ENCODE data around the gene A3GALT2. TPM values are rescaled to one million over a fixed set of nuclear protein-coding genes. Genes with fewer than 3 reads are reported as not detected.

Gene A3GALT2
- total RNA-seq, 2 donors from 2014 or later = not detected

- no peaks in the 10 kb centered on the region for H3K9me3 ChIP-seq
- intact Hi-C loops (cut with DNase I) = loop anchor here (10.0 kb wide), 1 partner anchor 325 kb away; no protein-coding TSS in a partner anchor
- no peaks in the 10 kb centered on the region for H3K36me3 ChIP-seq
- no peak for DNase-seq
- H3K9ac ChIP-seq (ENCODE audit: low read depth in 2 of 2, low read length in 2 of 2) = no peak overlapping the region
- no peak overlapping the region for H3K4me3 ChIP-seq
- H3K27me3 ChIP-seq = no peaks in the 10 kb centered on the region
- H3K4me1 ChIP-seq = no peaks in the 10 kb centered on the region
- H3K27ac ChIP-seq = no peak overlapping the region
- TF ChIP-seq CTCF (IDR thresholded peaks at IDR 0.05) = no peak
Observed at GRCh38 chr1:33289858-33290154, 31.1 kb downstream of the A3GALT2 start.

- no peak overlapping the region for H3K9ac ChIP-seq (ENCODE audit: low read depth in 2 of 2, low read length in 2 of 2)
- no peaks in the 10 kb centered on the region for H3K27me3 ChIP-seq
- intact Hi-C loops (cut with DNase I) = no loop called here
- no peak overlapping the region for H3K27ac ChIP-seq
- DNase-seq = no peak
- no peaks in the 10 kb centered on the region for H3K36me3 ChIP-seq
- TF ChIP-seq CTCF (IDR thresholded peaks at IDR 0.05) = no peak
- H3K4me3 ChIP-seq = no peak overlapping the region
- H3K4me1 ChIP-seq = no peaks in the 10 kb centered on the region
- no peaks in the 10 kb centered on the region for H3K9me3 ChIP-seq
Observed at GRCh38 chr1:33288976-33289857, 31.7 kb downstream of the A3GALT2 start.

- Histone ChIP-seq H3K9ac (ENCODE audit: low read depth in 2 of 2, low read length in 2 of 2) (no peak overlapping the region), H3K4me1 (no peaks in the 10 kb centered on the region), H3K27ac (no peak overlapping the region), H3K4me3 (no peak overlapping the region), H3K27me3 (no peaks in the 10 kb centered on the region), H3K9me3 (no peaks in the 10 kb centered on the region), H3K36me3 (no peaks in the 10 kb centered on the region)
- no peak for DNase-seq
- intact Hi-C loops (cut with DNase I) = no loop called here
- no peak for TF ChIP-seq CTCF (IDR thresholded peaks at IDR 0.05)
Observed at GRCh38 chr1:33287317-33287716, 33.6 kb downstream of the A3GALT2 start.

- no peaks in the 10 kb centered on the region for H3K36me3 ChIP-seq
- H3K9me3 ChIP-seq = no peaks in the 10 kb centered on the region
- intact Hi-C loops (cut with DNase I) = no loop called here
- no peak overlapping the region for H3K9ac ChIP-seq (ENCODE audit: low read depth in 2 of 2, low read length in 2 of 2)
- no peaks in the 10 kb centered on the region for H3K4me1 ChIP-seq
- DNase-seq = no peak
- no peak overlapping the region for H3K4me3 ChIP-seq
- no peak for TF ChIP-seq CTCF (IDR thresholded peaks at IDR 0.05)
- H3K27ac ChIP-seq = no peak overlapping the region
- H3K27me3 ChIP-seq = no peaks in the 10 kb centered on the region
Observed at GRCh38 chr1:33286451-33287185, 34.3 kb downstream of the A3GALT2 start.

GRCh38 chr1:33284049-33284448 lies 36.8 kb downstream of the A3GALT2 start:
- Histone ChIP-seq H3K9me3 (no peaks in the 10 kb centered on the region), H3K9ac (ENCODE audit: low read depth in 2 of 2, low read length in 2 of 2) (no peak overlapping the region), H3K4me1 (no peaks in the 10 kb centered on the region), H3K4me3 (no peak overlapping the region), H3K27ac (no peak overlapping the region), H3K36me3 (no peaks in the 10 kb centered on the region), H3K27me3 (no peaks in the 10 kb centered on the region)
- DNase-seq = no peak
- TF ChIP-seq CTCF (IDR thresholded peaks at IDR 0.05) = no peak
- intact Hi-C loops (cut with DNase I) = no loop called here

Data from colonic mucosa (tissue), 4 donors.